ENCODE measurements around the gene HS3ST3B1. TPM values are rescaled to one million over a fixed set of nuclear protein-coding genes. Genes with fewer than 3 reads are reported as not detected.

HS3ST3B1 gene
- total RNA-seq, 1 experiment from 2014 or later = 0.59 TPM

DNA sequence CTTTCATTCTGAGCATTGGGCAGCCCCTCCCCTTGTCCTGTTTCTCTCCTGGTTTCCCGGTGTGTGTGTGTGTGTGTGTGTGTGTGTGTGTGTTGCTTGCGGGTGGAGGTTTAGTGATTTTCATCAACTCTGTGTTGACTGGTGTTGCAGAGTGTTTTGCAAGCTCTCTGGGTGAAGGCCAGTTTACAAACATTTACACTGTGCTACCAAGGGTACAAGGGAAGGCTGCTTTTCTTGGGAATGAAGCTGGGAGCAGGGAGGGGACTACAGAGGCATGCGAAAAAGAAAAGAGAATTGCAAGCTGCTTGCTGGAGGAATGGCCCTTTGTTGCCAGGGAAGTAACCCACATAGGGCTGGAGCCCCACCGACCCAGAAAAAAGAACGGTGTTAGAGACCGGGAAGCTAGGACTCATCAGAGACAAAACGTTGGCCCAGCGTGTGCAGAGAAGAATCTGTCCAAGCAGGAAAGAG lies 29.6 kb downstream of the HS3ST3B1 start:
- no peak for TF ChIP-seq TCF7L2 (IDR thresholded peaks at IDR 0.05; ENCODE audit: low read depth, low read length)
- no peak for TF ChIP-seq SIN3A (IDR thresholded peaks at IDR 0.05; ENCODE audit: borderline replicate concordance, insufficient read depth, low read depth, low read length)
- TF ChIP-seq, protein P1, sequence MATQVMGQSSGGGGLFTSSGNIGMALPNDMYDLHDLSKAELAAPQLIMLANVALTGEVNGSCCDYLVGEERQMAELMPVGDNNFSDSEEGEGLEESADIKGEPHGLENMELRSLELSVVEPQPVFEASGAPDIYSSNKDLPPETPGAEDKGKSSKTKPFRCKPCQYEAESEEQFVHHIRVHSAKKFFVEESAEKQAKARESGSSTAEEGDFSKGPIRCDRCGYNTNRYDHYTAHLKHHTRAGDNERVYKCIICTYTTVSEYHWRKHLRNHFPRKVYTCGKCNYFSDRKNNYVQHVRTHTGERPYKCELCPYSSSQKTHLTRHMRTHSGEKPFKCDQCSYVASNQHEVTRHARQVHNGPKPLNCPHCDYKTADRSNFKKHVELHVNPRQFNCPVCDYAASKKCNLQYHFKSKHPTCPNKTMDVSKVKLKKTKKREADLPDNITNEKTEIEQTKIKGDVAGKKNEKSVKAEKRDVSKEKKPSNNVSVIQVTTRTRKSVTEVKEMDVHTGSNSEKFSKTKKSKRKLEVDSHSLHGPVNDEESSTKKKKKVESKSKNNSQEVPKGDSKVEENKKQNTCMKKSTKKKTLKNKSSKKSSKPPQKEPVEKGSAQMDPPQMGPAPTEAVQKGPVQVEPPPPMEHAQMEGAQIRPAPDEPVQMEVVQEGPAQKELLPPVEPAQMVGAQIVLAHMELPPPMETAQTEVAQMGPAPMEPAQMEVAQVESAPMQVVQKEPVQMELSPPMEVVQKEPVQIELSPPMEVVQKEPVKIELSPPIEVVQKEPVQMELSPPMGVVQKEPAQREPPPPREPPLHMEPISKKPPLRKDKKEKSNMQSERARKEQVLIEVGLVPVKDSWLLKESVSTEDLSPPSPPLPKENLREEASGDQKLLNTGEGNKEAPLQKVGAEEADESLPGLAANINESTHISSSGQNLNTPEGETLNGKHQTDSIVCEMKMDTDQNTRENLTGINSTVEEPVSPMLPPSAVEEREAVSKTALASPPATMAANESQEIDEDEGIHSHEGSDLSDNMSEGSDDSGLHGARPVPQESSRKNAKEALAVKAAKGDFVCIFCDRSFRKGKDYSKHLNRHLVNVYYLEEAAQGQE (IDR thresholded peaks at IDR 0.05; ENCODE audit: insufficient read depth in 1 of 2, low read depth in 2 of 2, low read length in 1 of 2) = no peak
- TF ChIP-seq, protein P2, sequence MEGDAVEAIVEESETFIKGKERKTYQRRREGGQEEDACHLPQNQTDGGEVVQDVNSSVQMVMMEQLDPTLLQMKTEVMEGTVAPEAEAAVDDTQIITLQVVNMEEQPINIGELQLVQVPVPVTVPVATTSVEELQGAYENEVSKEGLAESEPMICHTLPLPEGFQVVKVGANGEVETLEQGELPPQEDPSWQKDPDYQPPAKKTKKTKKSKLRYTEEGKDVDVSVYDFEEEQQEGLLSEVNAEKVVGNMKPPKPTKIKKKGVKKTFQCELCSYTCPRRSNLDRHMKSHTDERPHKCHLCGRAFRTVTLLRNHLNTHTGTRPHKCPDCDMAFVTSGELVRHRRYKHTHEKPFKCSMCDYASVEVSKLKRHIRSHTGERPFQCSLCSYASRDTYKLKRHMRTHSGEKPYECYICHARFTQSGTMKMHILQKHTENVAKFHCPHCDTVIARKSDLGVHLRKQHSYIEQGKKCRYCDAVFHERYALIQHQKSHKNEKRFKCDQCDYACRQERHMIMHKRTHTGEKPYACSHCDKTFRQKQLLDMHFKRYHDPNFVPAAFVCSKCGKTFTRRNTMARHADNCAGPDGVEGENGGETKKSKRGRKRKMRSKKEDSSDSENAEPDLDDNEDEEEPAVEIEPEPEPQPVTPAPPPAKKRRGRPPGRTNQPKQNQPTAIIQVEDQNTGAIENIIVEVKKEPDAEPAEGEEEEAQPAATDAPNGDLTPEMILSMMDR (IDR thresholded peaks at IDR 0.05) = no peak
- TF ChIP-seq POLR2AphosphoS5 (IDR thresholded peaks at IDR 0.05; ENCODE audit: low read depth, low read length) = no peak
- Histone ChIP-seq H3K4me3 (ENCODE audit: low read depth in 2 of 2, low read length in 2 of 2) (no peak overlapping the region), H3K27ac (ENCODE audit: low read length) (no peak overlapping the region), H3K36me3 (ENCODE audit: control insufficient read depth, insufficient read depth, low read length) (no peaks in the 10 kb centered on the region), H3K27me3 (ENCODE audit: control insufficient read depth, insufficient read depth, low read length) (no peaks in the 10 kb centered on the region; the same call in 1 of the 2 replicates), H3K9me3 (ENCODE audit: control insufficient read depth, insufficient read depth, low read depth, low read length) (no peaks in the 10 kb centered on the region), H3K4me1 (ENCODE audit: control insufficient read depth, insufficient read depth, low read length) (no peaks in the 10 kb centered on the region)
- intact Hi-C loops (cut with micrococcal nuclease; ENCODE audit: unreplicated experiment) = no loop called here
- POLR2A ChIA-PET = no interaction called here
- ATAC-seq = no peak
- CTCF ChIA-PET = no interaction called here
- no peak for DNase-seq (ENCODE audit: low read depth, low spot score)
- BruUV-seq (replicated peaks) = no TSS peak
- in situ Hi-C loops (cut with HindIII; ENCODE audit: low pct_unique_long_range_greater_than_20kb, low sequenced_read_pairs) = no loop called here

DNA sequence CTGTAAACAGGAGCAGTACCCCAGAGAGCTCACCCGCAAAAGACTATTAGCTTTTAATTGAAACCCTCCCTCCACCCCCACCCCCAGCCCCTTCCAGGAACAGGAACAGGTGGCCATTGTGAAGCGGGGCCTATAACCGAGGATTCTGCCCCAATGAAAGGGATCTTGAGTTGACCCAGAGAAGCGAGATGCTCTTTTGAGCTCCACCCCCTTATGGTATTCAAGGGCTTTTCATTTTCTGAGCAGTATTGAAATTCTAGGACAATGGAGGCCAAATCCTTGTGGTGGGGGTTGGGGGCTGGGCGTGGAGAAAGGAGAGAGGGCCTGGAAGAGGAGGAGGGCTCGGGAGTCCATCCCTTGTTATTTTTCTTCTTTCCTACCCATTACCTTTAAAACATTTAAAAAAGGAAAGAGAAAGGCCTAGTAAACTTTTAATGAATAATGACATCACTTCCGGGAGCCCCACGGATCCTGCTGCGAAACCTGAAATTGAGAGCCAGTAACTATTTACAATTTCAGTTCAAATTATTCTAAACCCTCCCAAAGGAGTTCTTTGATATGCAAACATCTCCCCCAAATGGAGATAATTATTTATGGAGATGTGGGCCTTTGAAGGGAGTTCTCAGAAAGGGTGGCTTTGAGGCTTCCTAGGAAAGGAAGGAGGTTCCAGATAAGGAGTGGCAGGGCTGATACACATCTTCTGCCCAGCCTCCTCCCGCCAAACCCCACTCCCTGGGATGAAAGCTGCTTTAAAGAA lies 30.5 kb downstream of the HS3ST3B1 start:
- no peaks in the 10 kb centered on the region for H3K36me3 ChIP-seq (ENCODE audit: control insufficient read depth, insufficient read depth, low read length)
- ATAC-seq (no peak), DNase-seq (ENCODE audit: low read depth, low spot score) (no peak)
- no peaks in the 10 kb centered on the region for H3K9me3 ChIP-seq (ENCODE audit: control insufficient read depth, insufficient read depth, low read depth, low read length)
- TF ChIP-seq, protein P2 (IDR thresholded peaks at IDR 0.05) = no peak
- TF ChIP-seq, protein P1 (IDR thresholded peaks at IDR 0.05; ENCODE audit: insufficient read depth in 1 of 2, low read depth in 2 of 2, low read length in 1 of 2) = no peak
- TF ChIP-seq SIN3A (IDR thresholded peaks at IDR 0.05; ENCODE audit: borderline replicate concordance, insufficient read depth, low read depth, low read length) (no peak), POLR2AphosphoS5 (IDR thresholded peaks at IDR 0.05; ENCODE audit: low read depth, low read length) (no peak), TCF7L2 (IDR thresholded peaks at IDR 0.05; ENCODE audit: low read depth, low read length) (no peak)
- no peak overlapping the region for H3K4me3 ChIP-seq (ENCODE audit: low read depth in 2 of 2, low read length in 2 of 2)
- POLR2A ChIA-PET = no interaction called here
- no peaks in the 10 kb centered on the region for H3K4me1 ChIP-seq (ENCODE audit: control insufficient read depth, insufficient read depth, low read length)
- H3K27me3 ChIP-seq (ENCODE audit: control insufficient read depth, insufficient read depth, low read length) = no peaks in the 10 kb centered on the region; the same call in 1 of the 2 replicates
- CTCF ChIA-PET = no interaction called here
- in situ Hi-C loops (cut with HindIII; ENCODE audit: low pct_unique_long_range_greater_than_20kb, low sequenced_read_pairs) (no loop called here), intact Hi-C loops (cut with micrococcal nuclease; ENCODE audit: unreplicated experiment) (no loop called here)
- no peak overlapping the region for H3K27ac ChIP-seq (ENCODE audit: low read length)
- BruUV-seq (replicated peaks) = no TSS peak

Measured in Panc1 (cell line).